Neuronal stem cell (in vitro differentiated cells): ENCODE data around the gene LGR6.
"Not testable (repeated sequence)": the region's sequence is repeated elsewhere in the genome, so short reads cannot be mapped to it uniquely, and the experiment has no call there.

ENCODE experiments used
- DNase-seq: peaks from one replicate; pipeline ENCODE4 v3.0.0-alpha.2; 2013; ENCODE audit warnings: low spot score
- H2AFZ ChIP-seq: one replicate; pipeline ENCODE4 v1.6.1; 2013; ENCODE audit warnings: mild to moderate bottlenecking, low read length, inconsistent platforms
- H2AK5ac ChIP-seq: 2 replicates; pipeline ENCODE4 v1.6.1; 2013; ENCODE audit warnings: low read depth, mild to moderate bottlenecking, inconsistent platforms, low read length, moderate library complexity, mixed read lengths
- H2BK120ac ChIP-seq: 2 replicates; pipeline ENCODE4 v1.6.1; 2013; ENCODE audit warnings: low read depth, mild to moderate bottlenecking, inconsistent platforms, low read length, moderate library complexity, mixed read lengths
- H2BK12ac ChIP-seq: one replicate; pipeline ENCODE4 v1.6.1; 2013; ENCODE audit warnings: low read length, inconsistent platforms
- H2BK15ac ChIP-seq: 2 replicates; pipeline ENCODE4 v1.6.1; 2013; ENCODE audit warnings: mild to moderate bottlenecking, low read length, inconsistent platforms, mixed read lengths
- H2BK5ac ChIP-seq: one replicate; pipeline ENCODE4 v1.6.1; 2013; ENCODE audit warnings: inconsistent platforms, mild to moderate bottlenecking, low read length, moderate library complexity
- H3K14ac ChIP-seq: one replicate; pipeline ENCODE4 v1.6.1; 2013; ENCODE audit warnings: low read length, inconsistent platforms
- H3K18ac ChIP-seq: 2 replicates; pipeline ENCODE4 v1.6.1; 2013; ENCODE audit warnings: low read length, inconsistent platforms
- H3K23ac ChIP-seq: 2 replicates; pipeline ENCODE4 v1.6.1; 2013; ENCODE audit warnings: low read depth, mild to moderate bottlenecking, mixed read lengths, low read length, inconsistent platforms; ENCODE audit not compliant: poor library complexity
- H3K27ac ChIP-seq: replicated peaks from 3 replicates; pipeline ENCODE4 v1.5.1; 2013; ENCODE audit warnings: low read length, inconsistent platforms
- H3K27me3 ChIP-seq, 3 experiments: 2 replicates each; pipeline ENCODE4 v1.6.1; 2013; ENCODE audit warnings: low read length in 3 of 3, mild to moderate bottlenecking in 2 of 3, inconsistent platforms in 1 of 3, low read depth in 1 of 3, mixed read lengths in 1 of 3, moderate library complexity in 1 of 3; ENCODE audit not compliant: control insufficient read depth in 3 of 3, insufficient read depth in 3 of 3
- H3K36me3 ChIP-seq, 2 donors: replicated peaks in 1 of 2; 2 replicates each; pipeline ENCODE4 v1.6.1; 2013; ENCODE audit warnings: low read length in 2 of 2; ENCODE audit not compliant: control insufficient read depth in 2 of 2, insufficient read depth in 2 of 2
- H3K4ac ChIP-seq: 2 replicates; pipeline ENCODE4 v1.6.1; 2013; ENCODE audit warnings: inconsistent platforms, mild to moderate bottlenecking, low read length, moderate library complexity
- H3K4me1 ChIP-seq, 2 donors: 1 replicate in 1 of 2; 2 replicates in 1 of 2; pipeline ENCODE4 v1.6.1; 2013; ENCODE audit warnings: low read length in 2 of 2, low read depth in 1 of 2; ENCODE audit not compliant: control insufficient read depth in 2 of 2, insufficient read depth in 1 of 2
- H3K4me2 ChIP-seq: one replicate; pipeline ENCODE4 v1.6.1; 2013; ENCODE audit warnings: mild to moderate bottlenecking, low read length, inconsistent platforms; ENCODE audit not compliant: insufficient read depth, poor library complexity, severe bottlenecking
- H3K4me3 ChIP-seq, 2 donors: 2 replicates each; pipeline ENCODE4 v1.5.1; 2013; ENCODE audit warnings: low read length in 2 of 2, mild to moderate bottlenecking in 2 of 2, inconsistent platforms in 1 of 2, moderate library complexity in 1 of 2
- H3K79me1 ChIP-seq: one replicate; pipeline ENCODE4 v1.6.1; 2013; ENCODE audit warnings: low read depth, mild to moderate bottlenecking, inconsistent platforms, low read length, moderate library complexity
- H3K9ac ChIP-seq: one replicate; pipeline ENCODE4 v1.6.1; 2013; ENCODE audit warnings: mild to moderate bottlenecking, low read depth, low read length, inconsistent platforms; ENCODE audit not compliant: poor library complexity
- H3K9me3 ChIP-seq, 2 donors: replicated peaks in 1 of 2; 2 replicates each; pipeline versions ENCODE3 to v1.6.1; 2013; ENCODE audit warnings: low read length in 2 of 2, mild to moderate bottlenecking in 2 of 2, inconsistent platforms in 1 of 2, low read depth in 1 of 2, mixed read lengths in 1 of 2, moderate library complexity in 1 of 2; ENCODE audit not compliant: control insufficient read depth in 2 of 2, insufficient read depth in 1 of 2
- H4K8ac ChIP-seq: one replicate; pipeline ENCODE4 v1.6.1; 2013; ENCODE audit warnings: low read depth, mild to moderate bottlenecking, inconsistent platforms, low read length, moderate library complexity
- H4K91ac ChIP-seq: one replicate; pipeline ENCODE4 v1.6.1; 2013; ENCODE audit warnings: low read length, low read depth, mild to moderate bottlenecking, inconsistent platforms; ENCODE audit not compliant: poor library complexity
- WGBS, 2 donors: extraction: QIAGEN DNeasy Blood & Tissue Kit; methylation state at CpG; one replicate each; pipeline ENCODE4 v1.1.7; 2013; ENCODE audit warnings: missing lambda C conversion rate in 2 of 2, mixed read lengths in 1 of 2; ENCODE audit not compliant: insufficient read length in 2 of 2, insufficient replicate concordance in 1 of 2; ENCODE audit errors: extremely low coverage in 2 of 2; 5-methylcytosine and 5-hydroxymethylcytosine counted together

LGR6 gene

GRCh38 chr1:202145744-202146140 lies 47.9 kb upstream of the LGR6 start:
- not testable (repeated sequence) for H3K4me2 ChIP-seq, H3K4ac ChIP-seq, H2BK12ac ChIP-seq, H3K14ac ChIP-seq, H4K8ac ChIP-seq, H3K27ac ChIP-seq, H2AK5ac ChIP-seq, H2BK15ac ChIP-seq, H3K36me3 ChIP-seq, H2BK120ac ChIP-seq, H4K91ac ChIP-seq, DNase-seq, H2BK5ac ChIP-seq, H3K23ac ChIP-seq, H3K79me1 ChIP-seq, H3K9ac ChIP-seq, H3K18ac ChIP-seq, H3K9me3 ChIP-seq
- no CpG with 5 or more reads among the region's 8 CpGs for WGBS, 2 donors
- H3K4me3 ChIP-seq: peak overlapping the region in 1 of 2 donors; percentile 95
- H3K4me1 ChIP-seq: peaks cover 9 to 12% of the 10 kb centered on the region in 2 donors
- H2AFZ ChIP-seq: peak overlapping the region; percentile 99
- peaks cover 0 to 44% (median 8%) of the 10 kb centered on the region in 3 experiments for H3K27me3 ChIP-seq

GRCh38 chr1:202146279-202146678 lies 47.3 kb upstream of the LGR6 start:
- H3K4me1 ChIP-seq: peaks cover 9 to 12% of the 10 kb centered on the region in 2 donors

GRCh38 chr1:202146993-202147392 lies 46.6 kb upstream of the LGR6 start:
- Histone ChIP-seq H4K91ac (peak overlapping the region; percentile 30), H3K4me1 (peaks cover 9 to 12% of the 10 kb centered on the region in 2 donors), H2BK120ac (no peak overlapping the region), H2AFZ (no peak overlapping the region), H3K9ac (no peak overlapping the region), H3K14ac (no peak overlapping the region), H2AK5ac (no peak overlapping the region), H3K4me3 (no peak overlapping the region), H4K8ac (no peak overlapping the region), H3K36me3 (peaks cover 0 to 4% of the 10 kb centered on the region in 2 donors), H3K27ac (no peak overlapping the region), H3K4me2 (no peak overlapping the region), H3K23ac (peak overlapping the region; percentile 63), H3K18ac (peak overlapping the region; percentile 22), H2BK5ac (no peak overlapping the region), H2BK15ac (peak overlapping the region; percentile 77), H3K79me1 (peaks cover 8% of the 10 kb centered on the region), H2BK12ac (no peak overlapping the region), H3K4ac (no peak overlapping the region), H3K27me3 (peaks cover 0 to 52% (median 8%) of the 10 kb centered on the region in 3 experiments), H3K9me3 (peaks cover 0 to 1% of the 10 kb centered on the region in 2 donors)
- no peak for DNase-seq
- WGBS, 2 donors: no CpG with 5 or more reads among the region's 3 CpGs

More at GRCh38 chr1:202146279-202146678, 47.3 kb upstream of the LGR6 start:
- no peak overlapping the region for H2AFZ ChIP-seq
- H3K4me2 ChIP-seq: no peak overlapping the region
- H3K9me3 ChIP-seq: peaks cover 0 to 1% of the 10 kb centered on the region in 2 donors
- H2BK12ac ChIP-seq: no peak overlapping the region
- no peak overlapping the region for H4K8ac ChIP-seq
- H3K27ac ChIP-seq: no peak overlapping the region
- no peak overlapping the region for H3K14ac ChIP-seq
- peaks cover 8% of the 10 kb centered on the region for H3K79me1 ChIP-seq
- H2AK5ac ChIP-seq: no peak overlapping the region
- H3K27me3 ChIP-seq: peaks cover 0 to 50% (median 8%) of the 10 kb centered on the region in 3 experiments
- no peak for DNase-seq
- no peak overlapping the region for H3K9ac ChIP-seq
- no peak overlapping the region for H2BK120ac ChIP-seq
- no peak overlapping the region for H3K23ac ChIP-seq
- H4K91ac ChIP-seq: no peak overlapping the region
- no peak overlapping the region for H2BK5ac ChIP-seq
- H2BK15ac ChIP-seq: no peak overlapping the region
- WGBS, 2 donors: no CpG with 5 or more reads among the region's 5 CpGs
- H3K4me3 ChIP-seq: no peak overlapping the region
- peaks cover 0 to 4% of the 10 kb centered on the region in 2 donors for H3K36me3 ChIP-seq
- H3K18ac ChIP-seq: no peak overlapping the region
- no peak overlapping the region for H3K4ac ChIP-seq

GRCh38 chr1:202148391-202148790 lies 45.2 kb upstream of the LGR6 start:
- Histone ChIP-seq H4K91ac (no peak overlapping the region), H4K8ac (no peak overlapping the region), H3K36me3 (no peaks in the 10 kb centered on the region), H3K18ac (peak overlapping the region; percentile 15), H2AK5ac (peak overlapping the region; percentile 60), H2BK120ac (no peak overlapping the region), H3K9me3 (peaks cover 0 to 1% of the 10 kb centered on the region in 2 donors), H3K23ac (no peak overlapping the region), H3K79me1 (peaks cover 4% of the 10 kb centered on the region), H3K4ac (no peak overlapping the region), H2AFZ (no peak overlapping the region), H2BK12ac (no peak overlapping the region), H3K4me2 (no peak overlapping the region), H2BK15ac (no peak overlapping the region), H2BK5ac (no peak overlapping the region), H3K4me3 (no peak overlapping the region), H3K27me3 (peaks cover 0 to 58% (median 8%) of the 10 kb centered on the region in 3 experiments), H3K4me1 (peaks cover 3 to 5% of the 10 kb centered on the region in 2 donors), H3K27ac (no peak overlapping the region), H3K9ac (no peak overlapping the region), H3K14ac (no peak overlapping the region)
- WGBS, 2 donors: no CpG with 5 or more reads among the region's 4 CpGs
- DNase-seq: no peak
